HG02588 (cell line): ENCODE data around the gene CASQ2.

Experiments used
- ATAC-seq: cut with Tn5 transposase; IDR thresholded peaks from one replicate; pipeline ENCODE4 v1.9.1; 2021; ENCODE audit warnings: mild to moderate bottlenecking, moderate library complexity; ENCODE audit not compliant: unreplicated experiment

Gene CASQ2

DNA sequence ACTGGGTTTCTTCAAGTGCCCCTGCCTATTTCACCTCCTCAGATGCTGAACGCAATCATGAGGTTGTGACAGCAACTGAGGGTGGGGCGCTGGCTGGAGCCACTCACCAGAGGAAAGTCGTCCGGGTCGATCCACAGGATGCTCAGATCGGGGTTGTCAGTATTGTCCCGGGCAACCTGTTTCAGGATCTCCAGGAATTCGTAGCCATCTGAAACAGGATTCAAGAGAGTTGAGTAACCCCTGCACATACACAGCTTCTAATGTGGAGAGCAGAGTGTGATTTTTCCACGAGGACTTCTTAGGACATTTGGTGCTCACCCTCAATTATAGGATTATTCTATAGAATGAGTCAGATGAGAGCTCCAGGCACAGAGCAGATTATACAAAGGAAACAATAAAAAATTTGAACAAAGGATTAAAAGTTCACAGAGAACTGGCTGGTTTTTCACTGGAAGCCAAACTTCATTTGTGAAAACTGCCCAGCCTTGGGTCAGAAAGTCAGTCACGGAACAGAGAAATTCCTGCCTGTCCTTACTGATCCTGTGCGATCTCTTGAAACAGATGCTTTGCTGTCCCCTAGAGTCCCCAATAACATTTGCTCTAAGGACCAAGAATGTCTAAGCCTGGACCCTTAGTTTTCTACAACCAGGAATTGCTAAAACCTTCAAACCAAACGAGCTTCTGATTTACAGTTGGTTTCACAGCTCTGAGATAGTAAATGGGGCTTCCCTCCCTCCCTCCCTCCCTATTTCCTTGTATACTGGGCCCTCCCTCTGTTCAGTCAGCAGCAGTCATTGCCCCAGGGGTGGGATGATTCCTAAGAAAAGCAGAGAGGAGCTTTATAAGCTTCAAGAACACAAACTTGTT lies 63.2 kb downstream of the CASQ2 start:
- ATAC-seq = no peak

DNA sequence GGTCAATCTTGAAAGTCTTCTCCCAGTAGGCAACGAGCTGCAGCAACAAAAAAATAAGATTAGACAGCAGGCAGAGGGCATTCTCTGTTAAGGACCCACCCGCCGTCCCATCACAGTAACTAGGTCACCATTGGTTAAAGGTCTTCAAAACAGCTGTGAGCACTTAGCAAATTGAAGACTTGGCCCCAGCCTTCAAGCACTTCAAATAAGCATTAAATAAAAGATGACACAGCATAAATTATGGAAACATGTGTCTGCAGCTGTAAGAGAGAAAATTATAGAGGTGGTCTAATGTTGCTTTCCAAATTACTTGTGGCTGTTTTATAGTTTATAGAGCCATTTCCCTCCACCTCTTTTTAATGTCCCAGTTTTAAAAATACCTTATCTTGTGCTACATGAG lies 65.6 kb downstream of the CASQ2 start:
- ATAC-seq = no peak

DNA sequence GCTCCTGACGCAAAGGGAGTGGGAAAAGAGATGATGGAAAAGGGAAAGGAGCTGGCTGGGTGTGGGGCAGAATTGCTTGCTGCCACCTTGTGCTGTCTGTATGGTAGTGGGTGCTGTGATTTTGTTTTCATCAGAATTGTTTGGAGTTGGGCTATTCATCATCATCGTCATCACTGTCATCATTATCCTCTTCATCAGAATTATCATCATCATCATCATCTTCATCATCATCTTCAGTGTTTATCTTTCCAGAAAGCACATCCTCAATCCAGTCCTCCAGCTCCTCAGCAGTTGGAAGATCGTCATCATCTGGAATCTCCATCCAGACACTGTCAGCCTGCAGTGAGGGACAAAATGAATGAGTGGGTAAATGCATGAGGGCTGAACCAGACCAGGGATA lies 67.4 kb downstream of the CASQ2 start:
- no peak for ATAC-seq

DNA sequence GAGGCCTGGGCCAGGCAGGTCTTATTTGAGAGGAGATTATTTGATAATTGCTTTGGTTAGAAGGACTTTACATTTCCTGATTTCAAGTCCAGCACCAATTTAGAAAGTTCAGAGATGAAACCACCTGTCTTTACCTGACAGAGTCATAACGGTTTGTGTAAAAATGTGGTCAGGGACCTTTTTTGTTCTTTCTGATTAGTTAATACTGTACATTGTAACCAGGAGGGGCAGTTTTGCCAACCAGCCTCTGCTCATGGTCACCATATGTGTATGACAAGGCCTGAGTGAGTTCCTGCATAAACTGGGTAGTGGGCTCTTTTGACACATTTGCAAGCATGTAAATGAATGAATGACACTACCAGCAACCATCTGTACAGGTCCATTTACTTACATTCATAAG lies 70.9 kb downstream of the CASQ2 start:
- ATAC-seq = no peak

DNA sequence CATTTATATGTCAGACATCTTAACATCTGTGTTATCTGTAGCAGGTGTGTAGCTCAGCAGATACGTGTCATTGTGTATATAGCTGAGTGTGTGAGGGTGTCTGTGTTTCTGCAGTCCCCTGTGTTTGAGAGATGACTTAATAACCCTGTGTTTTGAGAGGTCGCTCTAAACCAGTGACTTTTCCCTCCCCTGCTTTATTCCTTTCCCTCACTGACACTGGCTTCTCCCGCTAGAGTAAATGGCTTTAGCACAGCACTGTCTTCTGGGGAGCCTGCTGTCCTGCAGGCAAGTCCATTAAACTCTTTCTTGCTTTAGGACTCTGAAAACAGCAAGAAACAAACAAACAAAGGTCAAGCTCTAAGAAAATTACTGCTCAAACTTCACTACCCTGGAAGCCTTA lies 73.7 kb downstream of the CASQ2 start:
- no peak for ATAC-seq

DNA sequence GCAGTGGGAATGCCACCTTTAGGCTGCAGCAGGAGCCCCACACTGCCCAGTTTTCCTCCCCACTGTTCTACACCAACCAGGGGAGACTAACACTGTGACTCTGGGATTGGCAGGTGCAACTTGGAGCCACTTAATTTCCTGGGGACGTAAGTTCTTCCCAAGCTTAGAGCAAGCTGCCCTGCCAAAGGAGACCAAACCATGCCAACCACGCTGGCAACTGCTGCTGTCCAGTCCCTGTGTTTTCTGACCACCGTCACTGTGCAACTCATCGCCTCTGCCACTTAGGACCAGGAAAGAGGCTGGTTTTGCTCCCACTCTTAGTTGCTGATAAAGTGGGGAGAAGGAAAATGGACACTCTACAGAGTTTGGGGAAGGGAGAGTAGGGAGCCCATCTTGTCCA lies 76.3 kb downstream of the CASQ2 start:
- ATAC-seq = no peak

DNA sequence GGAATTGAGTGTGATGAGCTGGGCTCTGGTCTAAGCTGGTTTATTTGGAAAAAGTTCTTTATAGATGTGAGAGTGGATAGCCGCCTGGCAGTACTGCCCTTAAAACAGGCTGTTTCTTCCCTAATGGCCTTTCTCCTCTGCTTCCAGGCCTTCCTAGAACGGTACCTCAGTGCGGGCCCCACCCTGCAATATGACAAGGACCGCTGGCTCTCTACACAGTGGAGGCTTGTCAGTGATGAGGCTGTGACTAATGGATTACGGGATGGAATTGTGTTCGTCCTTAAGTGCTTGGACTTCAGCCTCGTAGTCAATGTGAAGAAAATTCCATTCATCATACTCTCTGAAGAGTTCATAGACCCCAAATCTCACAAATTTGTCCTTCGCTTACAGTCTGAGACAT lies 77.5 kb downstream of the CASQ2 start:
- no peak for ATAC-seq

DNA sequence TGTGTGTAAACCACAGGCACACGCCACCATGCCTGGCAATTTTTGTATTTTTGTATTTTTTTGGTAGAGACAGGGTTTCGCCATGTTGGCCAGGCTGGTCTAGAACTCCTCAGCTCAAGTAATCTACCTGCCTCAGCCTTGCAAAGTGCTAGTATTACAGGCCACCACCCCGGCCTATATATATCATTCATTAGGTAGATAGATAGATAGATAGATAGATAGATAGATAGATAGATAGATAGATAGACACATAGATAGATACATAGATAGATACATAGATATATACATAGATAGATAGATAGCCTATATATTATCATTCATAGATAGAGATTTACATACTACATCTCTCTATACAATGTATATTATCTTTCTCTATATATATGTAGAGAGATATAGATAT lies 80.8 kb downstream of the CASQ2 start:
- no peak for ATAC-seq

DNA sequence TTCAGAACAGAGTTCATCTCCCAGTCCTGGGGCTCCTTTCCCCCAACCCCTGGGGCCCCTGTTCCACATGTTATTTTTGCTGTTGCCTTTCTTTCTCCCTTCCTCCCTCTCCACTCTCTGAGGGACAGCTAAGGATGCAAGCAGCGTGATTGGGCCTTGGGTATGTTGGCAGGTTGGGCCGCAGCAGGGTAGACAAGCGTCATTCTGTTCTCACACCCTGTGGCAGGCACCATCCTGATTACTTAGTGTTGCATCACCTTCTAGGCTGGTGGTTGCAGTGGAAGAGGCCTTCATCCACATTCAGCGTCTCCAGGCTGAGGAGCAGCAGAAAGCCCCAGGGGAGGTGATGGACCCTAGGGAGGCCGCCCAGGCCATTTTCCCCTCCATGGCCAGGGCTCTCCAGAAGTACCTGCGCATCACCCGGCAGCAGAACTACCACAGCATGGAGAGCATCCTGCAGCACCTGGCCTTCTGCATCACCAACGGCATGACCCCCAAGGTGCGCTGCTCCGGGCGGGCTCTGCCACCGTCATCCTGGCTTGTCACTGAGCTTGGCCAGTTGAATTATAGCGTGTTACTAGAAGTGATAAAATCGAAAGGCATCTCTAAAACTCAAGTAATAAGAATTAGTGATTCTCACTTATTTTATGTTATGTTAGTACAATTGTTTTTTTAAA lies 83.3 kb downstream of the CASQ2 start:
- no peak for ATAC-seq

DNA sequence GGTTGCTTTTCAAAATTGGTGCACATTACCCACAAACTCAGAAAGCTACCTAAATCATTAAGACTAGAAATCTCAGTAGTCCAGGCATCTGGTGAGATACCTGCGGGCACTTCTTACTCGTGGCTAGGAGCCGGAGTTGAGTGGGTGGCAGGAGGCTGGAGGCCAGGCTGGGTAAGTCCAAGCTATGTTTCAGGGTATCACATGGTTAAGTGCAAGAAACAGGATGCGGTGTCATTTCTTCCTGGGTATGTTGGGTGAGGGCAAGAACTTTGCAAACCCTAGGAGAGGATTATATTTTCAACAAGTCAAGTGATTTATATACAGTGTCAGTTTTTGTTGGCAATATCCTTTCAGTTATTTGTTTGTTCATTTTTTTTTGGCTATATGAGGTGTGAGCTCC lies 85.7 kb downstream of the CASQ2 start:
- no peak for ATAC-seq

DNA sequence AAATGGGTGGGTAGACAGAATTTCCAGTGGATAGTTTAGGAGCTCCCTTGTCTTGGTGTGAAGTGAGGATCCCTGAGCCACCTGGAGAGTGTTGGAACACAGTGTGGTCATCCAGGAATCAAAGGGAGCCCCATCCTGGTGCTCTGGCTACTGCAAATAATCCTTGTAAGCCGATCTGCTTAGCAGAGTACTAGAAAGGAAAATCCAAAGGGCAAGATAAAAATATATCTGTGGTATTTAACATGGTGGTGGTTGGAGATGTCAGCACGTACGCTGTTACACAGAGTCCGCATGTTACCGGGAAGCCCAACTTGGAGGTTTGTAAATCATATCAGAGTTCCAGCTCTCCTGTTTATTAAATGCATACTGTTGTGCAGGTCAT lies 87.8 kb downstream of the CASQ2 start:
- no peak for ATAC-seq

DNA sequence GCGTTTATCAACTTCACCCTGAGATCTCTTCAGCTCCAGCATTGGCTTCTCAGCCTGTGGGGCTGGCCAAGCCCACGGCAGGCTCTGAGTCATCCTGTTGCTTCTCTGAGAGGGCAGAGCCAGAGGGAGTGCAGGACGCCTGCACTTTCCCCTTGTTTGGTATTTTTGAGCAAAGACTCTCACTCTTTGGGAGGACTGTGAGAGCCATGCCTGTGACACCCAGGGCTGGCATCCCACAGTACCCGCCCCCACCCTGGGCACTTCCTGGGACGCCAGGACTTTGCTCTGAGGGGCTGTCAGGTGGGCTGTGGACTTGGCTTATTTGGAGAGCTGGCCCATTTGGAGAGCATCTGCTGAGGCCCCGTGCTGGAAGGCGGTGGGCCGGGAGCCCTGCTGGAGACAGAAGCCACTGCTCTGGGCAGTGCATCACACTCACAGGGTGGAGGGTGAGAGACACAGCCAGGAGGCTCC lies 89.3 kb downstream of the CASQ2 start:
- no peak for ATAC-seq

DNA sequence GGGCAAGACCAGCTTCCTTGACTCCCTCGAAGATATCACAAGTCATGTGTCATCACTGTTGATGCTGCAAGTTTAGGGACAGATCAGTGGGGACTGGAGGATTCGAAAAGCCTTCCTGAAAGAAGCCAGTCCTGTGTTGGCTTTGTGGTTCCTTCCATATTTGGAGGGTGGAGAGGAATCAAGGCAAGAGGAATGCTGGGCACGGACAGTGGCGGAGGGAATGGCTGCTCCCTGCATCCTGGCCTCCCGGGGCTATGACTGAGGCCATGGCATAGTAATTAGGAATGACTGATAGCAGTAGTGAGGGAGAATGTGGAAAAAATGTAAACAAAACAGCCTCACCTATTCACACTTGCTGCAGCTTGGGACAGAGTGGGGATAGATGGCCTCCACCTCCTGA lies 90.4 kb downstream of the CASQ2 start:
- ATAC-seq = no peak

DNA sequence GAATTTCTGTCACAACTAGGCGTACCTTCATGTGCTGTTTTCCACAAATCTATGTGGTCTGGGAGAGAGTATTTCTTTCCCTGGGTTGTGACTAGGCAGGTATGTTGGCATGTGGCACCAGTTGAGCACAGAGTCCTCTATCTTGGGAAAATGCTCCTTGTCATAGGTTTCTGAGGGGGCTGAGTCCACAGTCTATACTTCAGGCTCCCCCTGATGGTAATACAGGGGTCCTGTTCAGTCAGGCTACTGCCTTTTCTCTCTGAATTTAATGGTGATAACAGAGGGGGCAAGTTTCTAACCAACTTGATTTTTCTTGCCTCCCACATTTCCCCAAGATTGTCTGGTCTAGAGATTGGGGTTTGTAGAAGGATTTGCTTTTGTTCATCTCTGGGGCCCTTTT lies 90.9 kb downstream of the CASQ2 start:
- no peak for ATAC-seq

DNA sequence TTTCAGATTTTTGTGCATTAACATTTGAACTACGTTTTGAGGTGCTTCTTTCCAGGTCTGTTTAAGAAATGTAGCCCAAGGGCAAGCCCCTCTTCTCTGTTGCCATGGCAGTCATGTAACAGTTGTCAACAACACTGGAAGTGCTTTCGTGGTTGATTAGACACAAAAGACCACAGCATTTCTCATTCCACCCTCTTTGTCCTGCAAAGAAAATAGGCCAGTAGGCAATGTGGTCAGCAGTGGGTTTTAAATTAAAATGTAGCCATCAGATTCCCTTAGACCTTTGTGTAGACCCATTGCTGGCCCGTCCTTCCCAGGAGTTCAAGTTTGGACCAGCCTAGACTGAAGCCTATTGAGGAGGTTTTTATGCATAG lies 91.3 kb downstream of the CASQ2 start:
- ATAC-seq = peak; percentile 46

DNA sequence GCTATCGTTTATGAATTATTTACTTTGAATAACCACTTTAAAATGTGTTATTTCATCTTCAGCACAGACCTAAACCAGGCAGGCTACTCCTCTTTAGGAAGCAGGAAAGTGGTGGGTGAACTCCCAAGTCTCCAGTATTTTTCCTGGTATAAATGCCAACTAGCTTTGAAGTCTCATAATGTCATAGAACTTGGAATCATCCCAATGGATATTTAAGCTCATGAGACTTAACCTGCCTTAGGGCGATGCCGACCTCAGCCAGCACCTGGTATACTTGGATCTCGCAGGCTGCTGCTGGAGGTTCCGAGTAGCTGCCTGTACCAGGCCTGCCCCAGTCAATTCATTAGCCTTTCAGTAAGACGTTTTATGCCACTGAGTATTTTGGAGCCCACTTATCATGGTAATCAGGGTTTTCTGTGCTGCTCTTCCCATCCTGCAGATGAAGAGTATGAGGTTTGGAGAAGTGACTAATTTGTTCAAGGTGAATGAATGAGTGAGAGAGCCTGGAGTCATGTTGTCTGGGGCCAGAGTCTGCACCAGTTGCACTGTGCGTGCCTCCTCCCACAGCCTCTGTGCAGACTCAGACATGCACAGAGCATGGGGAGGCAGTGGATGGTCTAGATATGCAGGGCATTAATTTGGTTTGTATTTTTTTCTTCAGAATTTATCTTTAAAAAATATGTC lies 91.9 kb downstream of the CASQ2 start:
- ATAC-seq = peak; percentile 23

DNA sequence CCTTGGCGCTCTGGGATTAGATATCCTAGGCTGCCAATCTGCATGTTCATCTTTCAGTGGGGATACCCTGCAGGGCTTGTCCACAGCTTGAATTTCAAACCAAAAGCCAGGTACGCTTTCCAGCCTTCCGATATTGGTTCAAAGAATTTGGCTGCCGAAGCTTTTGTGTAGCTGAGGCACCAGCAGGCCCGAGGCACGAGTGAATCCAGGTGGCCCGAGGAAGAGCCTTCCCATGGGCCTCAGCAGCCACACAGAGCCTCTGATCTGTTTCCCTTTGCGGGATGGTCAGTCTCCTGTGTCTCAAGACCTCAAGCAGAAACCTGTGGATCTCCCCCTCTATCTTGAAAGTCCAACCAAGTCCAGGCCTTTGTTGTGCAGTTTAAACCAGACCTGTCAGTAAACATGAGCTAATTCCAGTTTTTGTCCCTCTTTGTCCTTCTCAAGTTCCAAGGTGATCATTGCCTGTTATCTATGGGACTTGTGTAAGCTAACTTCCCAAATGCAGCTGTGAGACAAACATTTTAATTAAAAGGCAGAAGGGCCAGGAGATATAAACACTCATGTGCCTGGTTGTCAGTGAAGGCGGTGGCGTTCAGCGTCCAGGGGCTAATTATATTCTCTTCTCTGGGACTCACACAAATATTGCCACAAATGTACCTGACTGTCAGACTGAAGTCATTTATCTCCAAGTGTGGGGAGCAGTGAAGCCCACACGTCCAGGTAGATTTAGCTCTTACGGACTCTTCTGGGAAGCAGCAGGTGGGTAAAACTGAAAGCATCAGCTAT lies 96.1 kb downstream of the CASQ2 start:
- no peak for ATAC-seq

DNA sequence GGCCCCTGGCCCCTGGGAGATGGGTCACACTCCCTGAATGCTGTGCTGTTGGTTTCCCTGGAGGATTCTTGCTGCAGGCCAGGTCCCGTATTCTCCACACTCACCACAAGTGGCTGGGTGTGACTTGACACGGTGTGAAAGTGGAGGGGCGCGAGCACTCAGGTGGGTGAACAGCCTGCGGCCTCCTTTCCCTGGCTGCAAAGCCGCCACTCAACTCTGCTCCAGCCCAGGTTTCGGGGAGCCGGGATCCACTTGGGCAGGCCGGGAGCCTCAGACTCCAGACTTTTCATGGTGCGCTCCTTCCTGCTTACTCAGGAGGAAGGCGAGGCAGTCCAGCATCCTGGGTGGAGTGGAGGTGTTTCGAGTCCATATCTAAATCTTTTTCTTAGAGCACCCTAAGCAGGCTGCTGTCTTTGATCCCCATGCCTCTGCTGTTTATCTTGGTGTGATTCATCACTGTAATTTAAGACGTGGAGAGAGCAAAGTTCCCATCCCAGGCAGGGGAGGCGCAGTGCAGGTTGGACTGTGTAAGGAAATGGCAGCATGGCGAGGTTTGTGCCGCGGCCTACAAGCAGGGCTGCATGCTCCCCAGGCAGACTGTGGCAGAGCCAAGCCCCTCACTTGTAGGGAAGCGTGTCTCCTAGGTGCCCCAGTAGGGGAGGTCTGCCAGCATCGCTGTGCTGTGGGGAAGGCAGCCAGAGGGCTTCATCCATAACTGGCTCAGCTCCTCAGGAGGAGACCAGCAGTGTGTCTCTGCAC lies 97.2 kb downstream of the CASQ2 start:
- ATAC-seq = no peak

DNA sequence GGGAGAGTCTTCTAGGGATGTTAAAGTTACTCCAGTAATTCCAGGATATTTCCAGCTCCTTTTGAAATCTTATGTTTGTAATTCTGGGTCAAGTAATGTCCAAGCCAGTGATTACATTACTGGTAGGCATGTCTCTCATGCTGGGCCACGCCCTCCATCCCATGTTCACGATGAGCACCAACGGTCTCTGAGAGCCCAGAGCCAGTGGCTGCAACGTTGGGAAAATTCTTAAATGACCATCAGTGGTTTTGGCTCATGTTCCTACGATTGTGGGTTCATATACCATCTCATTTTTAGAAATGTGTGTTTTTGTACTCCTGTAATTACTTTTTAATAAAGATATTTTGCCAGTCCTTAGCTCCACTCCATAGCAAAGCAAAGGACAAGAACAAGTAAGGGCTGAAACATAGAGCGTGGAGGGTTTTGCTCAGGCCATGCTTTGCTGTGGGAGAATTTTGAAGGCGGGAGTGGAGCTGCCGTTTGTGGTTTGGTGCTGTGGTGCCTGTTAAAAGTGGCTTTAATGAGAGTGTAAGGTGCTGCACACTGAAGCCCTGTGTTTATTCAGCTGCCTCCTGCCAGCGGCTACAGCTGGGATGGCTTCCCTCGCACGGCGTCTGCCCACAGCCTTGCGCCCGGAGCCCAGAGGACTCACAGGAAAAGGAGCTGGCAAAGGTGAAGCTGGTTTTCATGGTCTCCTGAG lies 97.9 kb downstream of the CASQ2 start:
- no peak for ATAC-seq

DNA sequence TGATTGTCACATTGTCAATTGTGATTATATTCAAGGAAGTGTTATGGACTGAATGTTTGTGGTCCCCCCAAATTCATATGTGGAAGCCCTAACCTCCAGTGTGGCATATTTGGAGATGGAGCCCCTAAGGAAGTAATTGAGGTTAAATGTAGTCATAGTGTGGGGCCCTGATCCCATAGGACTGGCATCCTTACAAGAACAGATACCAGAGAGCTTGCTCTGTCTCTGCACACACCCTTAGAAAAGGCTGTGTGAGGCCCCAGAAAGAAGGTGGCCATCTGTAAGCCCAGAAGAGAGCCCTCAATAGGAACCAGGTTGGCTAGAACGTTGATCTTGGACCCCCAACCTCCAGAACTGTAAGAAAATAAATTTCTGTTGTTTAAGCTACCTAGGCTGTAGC lies 98.6 kb downstream of the CASQ2 start:
- no peak for ATAC-seq
